ENCODE data around the gene PNKD.

The PNKD gene

DNA sequence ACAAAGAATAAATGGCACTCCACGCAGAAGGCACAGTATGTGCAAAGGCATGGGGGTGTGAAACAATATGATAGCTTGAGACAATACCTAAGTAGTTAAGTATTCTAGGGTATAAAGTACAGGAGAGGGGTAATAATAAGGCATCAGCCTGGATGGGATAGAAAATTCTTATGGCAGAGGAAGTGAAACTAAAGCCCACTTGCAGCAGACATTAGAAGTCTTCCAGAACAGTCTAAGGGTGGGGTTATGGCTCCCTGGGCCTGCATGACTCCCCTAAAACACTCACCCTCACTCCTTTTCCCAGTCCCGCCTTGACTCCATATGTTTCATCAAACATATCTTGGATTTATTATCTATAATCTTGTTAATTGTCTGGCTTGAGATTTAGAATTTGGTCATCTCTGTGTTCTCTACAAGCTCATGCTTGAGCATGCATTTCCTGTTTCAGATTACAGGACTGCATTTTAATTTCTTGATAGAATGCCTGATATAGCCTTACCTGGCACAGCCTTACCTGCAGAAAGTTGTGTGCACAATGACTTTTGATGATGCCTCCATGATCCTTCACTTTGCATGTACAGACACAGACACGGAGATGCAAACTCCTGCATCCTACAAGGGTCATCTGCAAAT lies 50.5 kb downstream of the PNKD start:
- no peak for DNase-seq

DNA sequence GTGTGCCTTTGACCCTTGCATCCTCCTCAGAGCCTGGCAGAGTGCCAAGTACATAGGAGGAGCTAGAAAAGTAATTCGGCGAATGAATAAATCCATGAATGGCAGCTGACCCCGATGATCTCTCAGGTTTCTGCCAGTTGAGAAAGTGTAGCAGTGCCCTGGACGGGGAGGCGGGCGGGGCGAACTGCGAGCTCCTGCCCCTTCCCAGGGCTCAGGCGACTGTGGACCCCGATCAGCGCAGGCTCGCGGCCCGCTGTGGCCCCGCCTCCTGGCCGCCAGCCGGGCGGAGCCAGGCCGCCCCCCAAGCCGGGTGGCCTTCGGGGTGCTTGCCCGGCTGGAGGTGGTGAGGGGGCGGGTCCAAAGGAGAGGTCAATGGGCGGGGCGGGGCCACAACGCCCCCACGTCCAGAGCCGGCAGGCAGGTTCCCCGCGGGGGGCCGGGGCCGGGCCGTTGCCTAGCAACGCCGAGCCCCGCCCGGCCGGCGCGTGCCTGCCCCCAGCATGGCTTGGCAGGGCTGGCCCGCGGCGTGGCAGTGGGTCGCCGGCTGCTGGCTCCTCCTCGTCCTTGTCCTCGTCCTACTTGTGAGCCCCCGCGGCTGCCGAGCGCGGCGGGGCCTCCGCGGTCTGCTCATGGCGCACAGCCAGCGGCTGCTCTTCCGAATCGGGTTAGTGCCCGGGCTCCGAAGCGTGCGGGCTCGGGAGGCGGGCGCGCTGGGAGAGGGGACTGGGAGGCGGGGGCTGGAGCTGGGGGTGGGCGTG lies 52.6 kb downstream of the PNKD start:
- DNase-seq, result peak; percentile 22

DNA sequence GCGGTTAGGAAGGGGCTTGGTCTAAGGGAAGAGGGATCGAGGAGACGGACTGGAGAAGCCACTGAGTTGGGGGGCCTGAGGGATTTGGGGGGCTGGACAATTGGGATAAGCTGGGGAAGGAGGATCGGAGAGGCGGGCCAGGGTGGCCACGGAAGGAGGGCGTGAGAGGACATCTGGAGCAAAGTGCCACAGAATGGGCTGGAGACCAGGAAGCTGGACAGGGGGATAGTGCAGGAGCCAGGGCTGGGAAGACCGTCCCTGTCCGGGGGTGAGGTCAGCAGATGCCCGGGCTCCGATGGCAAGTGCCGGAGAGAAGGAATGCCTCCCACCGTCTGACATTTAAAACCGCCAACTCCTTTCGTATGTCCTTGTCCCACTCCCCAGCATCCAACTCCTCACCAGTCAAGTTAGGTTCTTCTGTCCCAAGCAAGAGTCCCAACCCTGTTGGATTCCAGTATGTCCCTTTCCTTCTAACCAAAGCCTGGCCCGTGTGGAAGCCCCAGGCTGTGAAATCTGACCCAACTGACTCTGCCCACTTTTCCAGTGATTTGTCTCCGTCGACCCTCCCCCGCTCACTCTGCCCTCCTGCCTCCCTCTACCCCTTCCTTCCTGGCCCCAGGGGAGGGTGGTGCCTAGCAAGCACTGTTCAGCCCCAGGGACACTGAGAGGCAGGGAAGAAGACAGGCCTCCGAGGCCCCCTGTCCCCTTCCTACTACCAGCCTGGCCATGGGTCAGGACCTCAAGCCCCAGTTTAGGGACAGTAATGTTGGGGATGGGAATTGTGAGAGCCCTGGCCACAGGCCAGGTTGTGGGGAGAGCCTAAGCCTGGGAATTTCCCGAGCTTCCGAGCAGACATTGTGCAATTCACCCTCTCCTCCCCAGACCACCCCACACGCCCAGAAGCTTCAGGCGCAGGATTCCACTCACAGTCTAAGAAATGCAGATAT lies 53.5 kb downstream of the PNKD start:
- DNase-seq, result no peak

DNA sequence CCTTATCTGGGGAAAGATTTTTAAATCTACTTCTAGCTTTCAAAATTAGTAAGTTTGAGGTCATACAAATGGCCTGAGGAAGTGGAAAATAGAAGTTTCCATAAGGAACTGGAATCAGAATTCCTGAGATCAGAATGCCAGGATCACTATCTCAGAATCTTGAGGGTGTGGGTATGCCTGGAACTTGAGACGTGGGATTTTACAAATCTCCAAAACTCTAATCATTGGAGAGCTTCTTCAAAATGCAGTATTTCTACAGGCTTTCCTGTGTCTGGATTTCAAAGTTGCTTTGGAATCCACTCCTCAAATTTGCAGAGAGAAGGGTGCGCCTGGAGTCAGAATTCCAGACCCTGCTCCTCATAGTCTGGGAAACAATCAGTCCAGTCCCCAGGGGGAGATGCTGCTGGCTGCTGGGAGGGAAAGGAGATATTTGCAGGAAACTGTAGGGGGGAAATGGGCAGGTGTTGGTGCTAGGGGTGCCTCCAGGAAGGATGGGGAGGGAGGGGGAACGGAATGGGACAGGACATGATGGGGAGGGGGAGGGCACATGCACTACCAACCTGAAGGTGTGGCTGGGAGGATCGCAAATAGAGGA lies 55.3 kb downstream of the PNKD start:
- DNase-seq, result no peak

DNA sequence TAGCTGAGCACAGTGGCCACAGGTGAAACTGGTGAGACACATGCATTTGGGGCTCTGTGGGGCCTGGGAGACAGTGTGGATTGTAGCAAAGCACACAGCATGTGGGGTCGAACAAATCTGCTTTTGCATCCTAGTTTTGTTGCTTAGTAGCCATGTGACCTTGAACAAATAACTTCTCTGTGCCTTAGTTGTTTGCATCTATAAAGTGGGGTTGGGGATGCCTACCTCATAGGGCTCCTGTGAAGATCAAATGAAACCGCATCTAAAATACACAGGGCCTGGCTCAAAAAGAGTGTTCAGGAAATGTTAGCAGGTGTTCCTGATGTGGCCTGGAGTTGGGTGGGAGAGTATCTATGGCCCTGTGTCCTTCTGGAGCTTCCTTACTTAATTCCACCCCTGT lies 56.0 kb downstream of the PNKD start:
- no peak for DNase-seq

DNA sequence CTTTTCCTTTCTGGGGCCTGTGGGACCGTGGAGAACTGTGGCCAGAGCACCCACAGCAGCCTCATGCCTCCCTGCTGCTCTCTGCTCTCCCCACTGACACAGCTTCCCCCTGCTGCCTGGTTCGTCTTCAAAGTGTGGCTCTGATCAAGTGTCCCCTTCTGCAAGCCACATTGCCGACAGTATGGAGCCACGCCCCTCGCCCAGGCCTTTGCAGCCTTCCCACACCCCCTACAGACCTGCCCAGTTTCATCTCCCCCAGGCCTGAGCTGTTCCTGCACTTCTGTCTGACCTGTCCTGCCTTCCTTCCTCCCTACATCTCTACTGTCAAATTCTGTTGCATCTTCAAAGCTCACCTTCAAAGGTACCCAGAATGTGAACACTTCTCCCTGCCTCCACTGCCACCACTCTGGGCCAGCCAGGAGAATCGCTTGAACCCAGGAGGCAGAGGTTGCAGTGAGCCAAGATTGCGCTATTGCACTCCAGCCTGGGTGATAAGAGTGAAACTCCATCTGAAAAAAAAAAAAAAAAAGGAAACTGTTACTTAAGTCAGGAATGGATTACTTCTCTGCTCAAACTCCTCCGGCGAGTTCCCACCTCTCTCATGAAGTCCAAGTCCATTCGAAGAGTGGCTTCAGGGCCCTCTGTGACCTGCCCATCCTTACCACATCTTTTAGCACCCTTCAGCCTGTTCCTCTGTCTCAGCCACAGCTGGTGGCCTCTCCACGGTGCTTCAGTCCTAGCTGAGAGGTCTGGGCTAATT lies 57.3 kb downstream of the PNKD start:
- no peak for DNase-seq

DNA sequence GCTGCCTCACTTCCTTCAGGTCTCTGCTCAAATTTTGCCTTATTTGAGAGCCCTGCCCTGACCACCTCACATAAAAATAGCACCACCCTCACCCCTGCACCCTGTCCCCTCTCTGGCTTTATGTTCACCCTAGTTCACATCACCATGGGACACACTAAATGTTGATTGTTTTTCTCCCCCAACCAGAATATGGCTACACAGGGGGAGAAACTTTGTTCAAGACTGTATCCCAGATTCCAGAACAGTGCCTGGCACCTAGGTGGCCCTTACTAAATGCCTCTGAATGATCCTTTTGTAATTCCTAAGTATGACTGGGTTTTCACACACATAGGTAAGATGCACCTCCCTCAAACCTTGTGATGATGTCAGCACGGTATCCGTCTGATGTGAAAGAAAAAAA lies 58.0 kb downstream of the PNKD start:
- no peak for DNase-seq

DNA sequence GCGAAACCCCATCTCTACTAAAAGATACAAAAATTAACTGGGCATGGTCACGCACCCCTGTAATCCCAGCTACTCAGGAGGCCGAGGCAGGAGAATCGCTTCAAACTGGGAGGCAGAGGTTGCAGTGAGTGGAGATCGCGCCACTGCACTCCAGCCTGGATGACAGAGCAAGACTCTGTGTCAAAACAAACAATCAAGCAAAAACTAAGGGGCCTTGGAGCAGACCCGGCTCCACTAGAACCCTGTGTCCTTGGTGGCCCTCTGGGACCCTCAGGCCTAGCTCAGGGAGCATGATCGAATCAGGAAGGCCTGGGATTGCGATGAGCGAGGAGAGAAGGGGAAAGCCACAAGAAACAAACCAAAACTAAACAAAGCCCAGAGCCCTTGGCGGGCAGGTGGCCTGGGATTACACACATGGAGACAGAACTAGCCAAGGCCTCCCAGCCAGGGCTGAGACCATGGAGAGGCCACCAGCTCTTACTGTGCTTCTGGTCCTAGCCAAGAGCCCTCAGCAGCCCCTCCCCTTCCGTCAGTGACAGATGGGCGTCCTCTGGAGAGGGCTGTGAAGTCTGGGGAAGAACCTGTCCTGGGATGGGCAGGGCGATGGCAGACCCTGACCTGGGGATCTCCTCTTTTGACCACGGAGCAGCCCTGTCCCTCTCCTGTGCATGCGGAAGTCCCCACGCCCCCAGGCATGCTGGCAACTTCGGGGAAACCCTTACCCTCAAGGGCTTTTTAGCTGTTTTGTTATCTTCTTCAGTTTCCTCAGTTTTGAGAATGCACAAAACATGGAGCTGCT lies 58.9 kb downstream of the PNKD start:
- DNase-seq, result no peak

DNA sequence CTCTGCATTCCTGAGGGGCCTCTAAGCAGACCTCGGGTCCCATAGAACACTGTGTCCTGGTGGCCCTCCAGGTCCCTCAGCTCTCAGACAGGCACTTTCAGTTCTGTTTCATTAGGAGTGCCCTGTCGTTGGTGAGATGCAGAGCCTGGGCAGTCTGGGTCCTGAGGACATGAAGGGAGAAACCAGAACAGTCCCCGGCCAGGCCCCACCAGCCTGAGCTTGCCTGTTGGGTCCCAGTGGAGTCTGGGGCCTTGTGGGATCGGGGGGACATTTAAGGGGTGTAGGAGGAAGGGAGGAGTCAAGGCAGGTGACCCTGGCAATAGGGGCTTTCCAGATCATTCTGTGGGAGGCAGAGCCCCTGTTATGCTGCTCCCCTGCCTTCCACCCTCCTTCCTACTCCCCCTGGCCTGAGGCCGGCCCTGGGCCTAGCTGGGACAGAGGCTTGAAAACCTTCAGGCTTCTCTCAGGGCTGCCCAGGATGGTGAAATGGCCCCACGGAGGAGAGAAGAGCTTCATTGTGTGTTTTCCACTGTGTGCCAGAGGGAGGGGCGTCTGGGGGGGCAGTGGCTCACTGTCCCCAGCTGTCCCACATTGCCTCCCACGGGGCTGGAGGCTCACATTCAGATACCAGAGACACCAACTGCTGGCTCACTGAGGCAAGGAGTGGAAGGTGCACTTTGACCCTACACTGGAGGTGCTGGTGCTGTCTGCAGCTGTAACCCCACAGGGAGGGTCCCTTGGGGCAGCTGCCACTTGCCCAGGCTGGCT lies 59.7 kb downstream of the PNKD start:
- no peak for DNase-seq

DNA sequence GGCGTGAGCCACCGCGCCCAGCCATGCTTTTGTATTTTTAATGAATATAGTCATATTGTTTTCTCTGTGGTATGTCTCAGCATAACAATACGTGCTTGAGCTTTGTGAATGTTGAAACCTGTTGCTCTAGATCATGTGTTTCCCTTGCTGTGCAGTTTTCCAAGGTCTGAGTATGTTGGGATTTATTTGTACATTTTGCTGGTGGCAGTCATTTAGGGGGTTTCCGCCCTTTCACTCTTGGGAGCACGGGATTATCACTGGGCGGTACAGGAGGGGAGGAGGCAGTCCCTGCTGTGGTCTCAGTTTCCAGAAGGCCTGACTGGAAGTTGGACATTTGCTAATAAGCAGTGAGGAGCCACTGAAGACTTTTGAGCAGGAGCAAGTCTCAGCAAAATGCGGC lies 61.4 kb downstream of the PNKD start:
- DNase-seq, result no peak

DNA sequence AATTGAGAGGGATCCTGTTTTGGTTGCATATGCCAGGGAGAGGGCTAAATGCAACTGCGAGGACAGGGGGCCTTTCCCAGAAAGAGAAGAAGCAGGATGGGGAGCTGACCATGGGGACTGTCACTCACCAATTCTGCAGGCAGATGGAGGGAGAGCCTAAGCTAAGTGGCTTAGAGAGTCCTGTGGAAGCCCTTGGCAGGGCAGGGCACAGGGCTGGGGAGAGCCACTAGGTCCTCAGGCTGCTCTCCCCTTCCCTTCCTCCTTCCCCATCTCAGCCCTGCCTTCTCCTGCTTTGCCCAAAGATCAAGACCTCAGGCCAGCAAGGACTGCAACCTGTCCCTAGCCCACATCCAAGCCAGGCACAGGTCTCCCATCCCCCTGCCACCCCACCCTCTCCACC lies 62.0 kb downstream of the PNKD start:
- no peak for DNase-seq

DNA sequence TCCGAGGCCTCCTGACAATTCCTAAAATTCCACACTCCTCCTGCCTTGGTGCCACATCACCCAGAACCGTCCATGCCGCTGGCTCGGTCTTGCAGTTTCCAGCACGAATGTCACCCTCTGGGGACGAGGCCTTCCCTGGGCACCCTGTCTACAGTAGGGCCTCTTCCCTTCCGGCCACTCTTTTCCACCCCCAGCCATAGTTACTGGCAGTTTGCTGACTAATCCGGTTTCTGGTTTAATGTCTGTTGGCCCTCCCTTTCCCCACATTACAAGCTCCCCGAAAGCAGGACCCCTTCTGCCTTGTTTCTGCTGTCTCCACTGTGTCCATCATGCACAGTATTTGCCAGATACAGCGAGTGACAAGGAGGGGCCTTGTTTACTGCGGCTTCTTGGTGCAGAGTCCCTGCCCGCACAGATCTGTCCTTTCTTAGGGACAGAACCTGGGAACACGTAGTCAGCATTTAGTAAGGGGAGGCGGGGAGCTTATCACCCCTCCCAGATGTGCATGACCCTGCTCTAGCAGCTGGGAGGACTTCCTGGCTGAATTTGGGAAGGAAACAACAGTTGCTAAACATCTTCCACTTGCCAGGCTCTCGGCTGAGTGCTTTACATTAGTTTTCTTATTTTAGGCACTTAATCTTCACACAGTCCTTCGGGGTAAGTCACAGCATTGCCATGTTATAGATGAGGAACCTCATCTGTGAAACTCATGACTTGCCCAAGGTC lies 62.8 kb downstream of the PNKD start:
- no peak for DNase-seq

DNA sequence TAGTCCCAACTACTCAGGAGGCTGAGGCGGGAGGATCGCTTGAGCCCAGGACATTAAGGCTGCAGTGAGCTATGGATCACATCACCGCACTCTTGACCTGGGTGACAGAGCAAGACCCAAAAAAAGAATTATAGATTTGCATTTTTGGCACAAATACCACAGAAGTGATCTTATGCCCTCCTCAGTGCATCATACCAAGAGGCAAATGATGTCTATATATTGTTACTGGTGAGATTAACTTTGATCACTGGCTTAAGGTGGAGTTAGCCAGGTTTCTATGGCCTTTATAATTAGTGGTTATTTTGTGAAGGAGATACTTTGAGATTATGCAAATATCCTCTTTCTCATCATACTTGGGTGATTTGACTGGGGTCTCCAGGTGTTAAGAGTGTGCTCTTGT lies 64.2 kb downstream of the PNKD start:
- DNase-seq, result no peak

DNA sequence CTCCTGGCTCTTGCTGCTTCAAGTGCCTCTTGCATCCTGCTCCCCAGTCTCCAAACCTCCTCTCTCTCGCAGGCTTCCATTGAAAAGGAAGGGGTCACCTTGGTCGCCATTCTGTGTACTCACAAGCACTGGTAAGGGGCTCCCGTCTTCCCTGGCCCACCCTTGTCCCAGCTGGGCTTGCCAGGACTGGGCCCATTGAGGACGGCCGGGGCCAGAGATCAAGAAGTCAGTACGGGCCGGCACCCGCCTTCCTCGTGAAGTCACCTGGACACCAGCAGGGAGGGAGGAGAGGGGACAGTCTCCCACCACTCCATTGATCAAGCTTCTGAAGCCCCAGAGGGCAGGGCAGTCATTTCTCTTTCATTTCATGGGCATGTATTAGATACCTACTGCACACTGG lies 70.3 kb downstream of the PNKD start:
- no peak for DNase-seq

DNA sequence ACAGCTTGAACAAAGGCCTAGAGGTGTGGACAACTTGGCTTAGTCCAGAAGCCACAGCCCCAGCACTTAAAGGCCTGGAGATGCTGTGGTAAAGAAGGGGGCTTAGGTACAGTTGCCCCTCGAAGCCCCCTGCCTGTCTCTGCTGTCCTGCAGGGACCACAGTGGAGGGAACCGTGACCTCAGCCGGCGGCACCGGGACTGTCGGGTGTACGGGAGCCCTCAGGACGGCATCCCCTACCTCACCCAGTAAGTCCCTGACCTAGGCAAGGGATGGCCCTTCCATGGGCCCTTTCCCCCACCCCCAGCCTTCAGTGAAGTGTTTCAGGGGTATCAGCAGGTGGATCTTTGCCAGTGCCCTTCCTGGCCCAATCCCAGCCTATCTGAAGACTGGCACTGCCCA lies 71.1 kb downstream of the PNKD start:
- DNase-seq, result no peak

DNA sequence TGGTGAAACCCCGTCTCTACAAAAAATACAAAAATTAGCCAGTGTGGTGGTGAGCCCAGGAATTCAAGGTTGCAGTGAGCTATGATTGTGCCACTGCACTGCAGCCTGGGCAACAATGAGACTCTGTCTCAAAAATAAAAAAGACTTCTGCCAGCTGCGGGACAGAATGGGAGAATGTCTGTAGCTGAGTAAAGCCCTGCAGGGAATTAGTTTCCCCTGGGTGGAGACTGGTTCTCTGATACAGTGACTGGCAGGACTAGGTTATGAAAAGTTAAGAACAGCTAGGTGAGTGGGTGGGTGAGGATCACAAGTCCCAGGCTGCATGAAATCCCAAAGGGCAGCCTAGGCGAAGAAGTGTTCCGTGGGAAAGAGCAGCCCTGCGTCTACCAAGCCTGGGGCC lies 72.5 kb downstream of the PNKD start:
- no peak for DNase-seq

DNA sequence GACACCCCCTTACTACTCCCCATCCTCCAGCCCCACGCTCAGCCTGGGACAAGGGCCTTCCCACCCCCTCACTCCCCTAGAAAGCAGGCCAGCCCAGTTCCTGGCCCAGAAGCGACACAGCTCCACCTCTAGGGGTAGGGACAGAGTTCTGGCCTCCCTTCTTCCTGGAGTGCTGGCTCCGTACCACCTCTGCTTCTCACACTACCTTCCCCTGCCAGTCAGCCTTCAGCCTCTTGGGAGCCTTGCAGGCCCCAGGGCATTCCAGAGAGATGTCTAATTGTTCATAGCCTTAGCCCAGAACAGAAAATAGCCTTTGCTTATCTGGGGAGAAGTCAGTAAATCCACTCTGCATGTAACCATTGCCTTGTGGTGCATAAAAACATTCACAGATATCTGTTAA lies 73.3 kb downstream of the PNKD start:
- no peak for DNase-seq

DNA sequence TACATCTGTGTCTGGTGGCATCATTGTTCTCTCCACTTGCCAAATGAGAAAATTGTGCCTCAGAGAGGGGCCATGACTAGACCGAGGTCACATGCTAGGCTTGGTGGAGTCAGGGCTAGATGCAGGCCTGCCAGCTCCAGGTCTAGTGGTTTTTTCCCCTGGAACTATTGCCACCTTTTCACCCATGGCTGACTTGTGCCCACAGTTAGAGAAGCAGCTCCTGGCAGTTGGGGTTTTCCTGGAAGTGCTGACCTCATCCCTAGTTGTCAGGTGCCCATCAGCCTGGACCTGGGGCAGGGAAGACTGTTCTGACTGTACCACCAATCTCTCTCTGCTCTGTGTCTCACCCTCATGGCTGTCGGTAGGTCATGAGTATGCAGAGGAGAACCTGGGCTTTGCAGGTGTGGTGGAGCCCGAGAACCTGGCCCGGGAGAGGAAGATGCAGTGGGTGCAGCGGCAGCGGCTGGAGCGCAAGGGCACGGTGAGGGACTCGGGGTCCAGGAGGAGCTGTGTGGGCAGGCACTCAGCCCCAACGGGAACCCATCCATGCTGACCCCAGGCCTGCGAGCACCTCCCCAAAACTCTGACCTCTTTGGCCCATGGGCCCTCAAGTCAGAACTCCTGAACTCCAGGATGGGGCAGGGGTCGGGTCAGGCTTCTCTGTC lies 73.9 kb downstream of the PNKD start:
- no peak for DNase-seq

DNA sequence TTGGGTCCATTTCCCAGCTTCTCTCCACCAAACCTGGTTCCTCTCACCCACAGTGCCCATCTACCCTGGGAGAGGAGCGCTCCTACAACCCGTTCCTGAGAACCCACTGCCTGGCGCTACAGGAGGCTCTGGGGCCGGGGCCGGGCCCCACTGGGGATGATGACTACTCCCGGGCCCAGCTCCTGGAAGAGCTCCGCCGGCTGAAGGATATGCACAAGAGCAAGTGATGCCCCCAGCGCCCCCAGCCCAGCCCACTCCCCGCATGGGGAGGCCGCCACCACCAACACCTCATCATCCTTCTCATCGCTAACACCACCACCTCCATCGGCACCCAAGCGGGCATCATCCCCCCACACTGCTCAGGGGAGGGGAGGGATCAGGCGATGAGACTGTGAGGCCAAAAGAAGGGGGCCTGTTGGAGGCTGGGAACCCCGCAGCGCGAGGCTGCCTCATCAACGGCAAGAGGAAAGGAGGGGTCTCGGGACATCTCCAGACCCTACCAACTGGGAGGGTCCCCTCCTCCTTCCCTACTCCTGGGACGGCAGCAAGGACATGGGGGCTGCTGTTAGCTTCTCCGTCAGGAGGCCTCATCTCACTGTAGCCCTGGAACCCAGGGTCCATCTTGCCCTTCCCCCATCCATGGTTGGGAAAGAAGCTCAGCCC lies 74.6 kb downstream of the PNKD start:
- no peak for DNase-seq

Data from NCI-H1092 (cell line).